Activated CD8-positive, alpha-beta T cell treated with anti-CD3 and anti-CD28 coated beads for 36 hours (primary cell): ENCODE measurements around the gene CLIC3. TPM values are rescaled to one million over a fixed set of nuclear protein-coding genes. Genes with fewer than 3 reads are reported as not detected.

ENCODE experiments used
- ATAC-seq: fragments of 200-7000 bp; cut with Tn5 transposase; one replicate; pipeline ENCODE4 v1.10.0; 2021; ENCODE audit warnings: mild to moderate bottlenecking, moderate library complexity
- CTCF ChIA-PET: fragments of 350-600 bp; sonication (Branson Sonifier 250); formaldehyde crosslinking; loops from one replicate; lab custom pipeline; 2021; ENCODE audit warnings: antibody characterized with exemption; lab: Charles Lee
- POLR2A ChIA-PET: fragments of 350-600 bp; sonication (Branson Sonifier 250); formaldehyde crosslinking; loops from one replicate; lab custom pipeline; 2021; ENCODE audit warnings: antibody characterized with exemption; lab: Charles Lee
- DNase-seq: peaks from one replicate; pipeline ENCODE4 v3.0.0-alpha.2; 2020
- H3K27ac Mint-ChIP-seq: one replicate; pipeline ENCODE4 v1.8.0; 2021; ENCODE audit warnings: mild to moderate bottlenecking, mixed read lengths
- H3K27me3 Mint-ChIP-seq: one replicate; pipeline ENCODE4 v1.8.0; 2021; ENCODE audit warnings: mixed read lengths
- H3K36me3 Mint-ChIP-seq: one replicate; pipeline ENCODE4 v1.8.0; 2021; ENCODE audit warnings: low read depth, mixed read lengths
- H3K4me1 Mint-ChIP-seq: one replicate; pipeline ENCODE4 v1.8.0; 2021; ENCODE audit warnings: low read depth, mixed read lengths
- H3K4me3 Mint-ChIP-seq: one replicate; pipeline ENCODE4 v1.8.0; 2021; ENCODE audit warnings: mild to moderate bottlenecking, moderate library complexity, mixed read lengths
- H3K9me3 Mint-ChIP-seq: one replicate; pipeline ENCODE4 v1.8.0; 2021; ENCODE audit warnings: mixed read lengths
- intact Hi-C: fragments of 100-400 bp; cut with micrococcal nuclease; formaldehyde crosslinking; loops from one replicate; pipeline ENCODE4 v1.10.0; 2022
- total RNA-seq, 2 experiments: library from RNA; stranded (reverse); gene quantifications; one replicate each; pipeline ENCODE4 v1.2.3, GENCODE V29; 2021
- TF ChIP-seq, protein P1 (sequence below): fragments of 200-600 bp; IDR thresholded peaks from one replicate; pipeline ENCODE4 v1.8.0; 2022; ENCODE audit warnings: antibody characterized with exemption, mild to moderate bottlenecking

CLIC3 gene
- total RNA-seq, 2 experiments from 2014 or later, result not detected

DNA sequence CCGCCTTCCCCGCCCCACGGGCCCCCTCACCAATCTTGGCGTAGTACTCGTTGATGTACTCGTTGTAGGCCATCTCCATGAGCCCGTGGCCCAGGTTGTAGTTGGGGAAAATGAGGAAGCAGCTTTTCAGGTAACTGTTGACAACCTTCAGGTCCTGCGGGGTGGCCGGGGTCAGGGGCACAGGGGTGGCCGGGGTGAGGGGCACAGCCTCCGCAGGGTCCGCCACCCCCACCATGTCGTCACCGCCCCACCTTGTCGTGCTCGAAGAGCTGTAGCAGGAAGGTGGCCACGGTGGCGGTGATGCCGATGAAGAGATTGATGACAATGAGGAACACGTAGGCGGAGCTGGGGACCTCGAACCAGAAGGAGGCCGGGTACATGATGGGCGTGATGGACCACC, 14.8 kb upstream of the CLIC3 start:
- Mint-ChIP-seq H3K27ac (no peak overlapping the region), H3K4me1 (peaks cover 5% of the 10 kb centered on the region), H3K9me3 (no peaks in the 10 kb centered on the region), H3K36me3 (no peaks in the 10 kb centered on the region), H3K27me3 (no peaks in the 10 kb centered on the region), H3K4me3 (no peak overlapping the region)
- TF ChIP-seq, protein P1, sequence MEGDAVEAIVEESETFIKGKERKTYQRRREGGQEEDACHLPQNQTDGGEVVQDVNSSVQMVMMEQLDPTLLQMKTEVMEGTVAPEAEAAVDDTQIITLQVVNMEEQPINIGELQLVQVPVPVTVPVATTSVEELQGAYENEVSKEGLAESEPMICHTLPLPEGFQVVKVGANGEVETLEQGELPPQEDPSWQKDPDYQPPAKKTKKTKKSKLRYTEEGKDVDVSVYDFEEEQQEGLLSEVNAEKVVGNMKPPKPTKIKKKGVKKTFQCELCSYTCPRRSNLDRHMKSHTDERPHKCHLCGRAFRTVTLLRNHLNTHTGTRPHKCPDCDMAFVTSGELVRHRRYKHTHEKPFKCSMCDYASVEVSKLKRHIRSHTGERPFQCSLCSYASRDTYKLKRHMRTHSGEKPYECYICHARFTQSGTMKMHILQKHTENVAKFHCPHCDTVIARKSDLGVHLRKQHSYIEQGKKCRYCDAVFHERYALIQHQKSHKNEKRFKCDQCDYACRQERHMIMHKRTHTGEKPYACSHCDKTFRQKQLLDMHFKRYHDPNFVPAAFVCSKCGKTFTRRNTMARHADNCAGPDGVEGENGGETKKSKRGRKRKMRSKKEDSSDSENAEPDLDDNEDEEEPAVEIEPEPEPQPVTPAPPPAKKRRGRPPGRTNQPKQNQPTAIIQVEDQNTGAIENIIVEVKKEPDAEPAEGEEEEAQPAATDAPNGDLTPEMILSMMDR, result no peak
- no peak for ATAC-seq
- POLR2A ChIA-PET, result no interaction called here
- DNase-seq, result no peak
- CTCF ChIA-PET, result interaction anchor here (2.5 kb wide), 1 partner anchor 18 kb away, joined by 8 read pairs; no protein-coding TSS in a partner anchor
- intact Hi-C loops, result no loop called here

GRCh38 chr9:137009938-137010732, 13.8 kb upstream of the CLIC3 start:
- Mint-ChIP-seq H3K9me3 (no peaks in the 10 kb centered on the region), H3K4me3 (no peak overlapping the region), H3K4me1 (peaks cover 13% of the 10 kb centered on the region), H3K27ac (no peak overlapping the region), H3K36me3 (no peaks in the 10 kb centered on the region), H3K27me3 (no peaks in the 10 kb centered on the region)
- CTCF ChIA-PET, result interaction anchor here (2.5 kb wide), 1 partner anchor 19 kb away, joined by 8 read pairs; no protein-coding TSS in a partner anchor
- TF ChIP-seq, protein P1, result no peak
- POLR2A ChIA-PET, result no interaction called here
- intact Hi-C loops, result no loop called here
- ATAC-seq, result no peak
- no peak for DNase-seq

- ATAC-seq, result no peak
- H3K4me3 Mint-ChIP-seq, result no peak overlapping the region
- peaks cover 13% of the 10 kb centered on the region for H3K4me1 Mint-ChIP-seq
- POLR2A ChIA-PET, result no interaction called here
- H3K27me3 Mint-ChIP-seq, result no peaks in the 10 kb centered on the region
- TF ChIP-seq, protein P1, result no peak
- no peaks in the 10 kb centered on the region for H3K9me3 Mint-ChIP-seq
- no peaks in the 10 kb centered on the region for H3K36me3 Mint-ChIP-seq
- no peak for DNase-seq
- intact Hi-C loops, result no loop called here
- no peak overlapping the region for H3K27ac Mint-ChIP-seq
- CTCF ChIA-PET, result no interaction called here
Measured at GRCh38 chr9:137009217-137009616, 12.8 kb upstream of the CLIC3 start.

- H3K9me3 Mint-ChIP-seq, result no peaks in the 10 kb centered on the region
- H3K27ac Mint-ChIP-seq, result no peak overlapping the region
- H3K4me3 Mint-ChIP-seq, result no peak overlapping the region
- ChIA-PET CTCF (no interaction called here), POLR2A (no interaction called here)
- no peaks in the 10 kb centered on the region for H3K36me3 Mint-ChIP-seq
- no peak for DNase-seq
- intact Hi-C loops, result no loop called here
- H3K27me3 Mint-ChIP-seq, result no peaks in the 10 kb centered on the region
- H3K4me1 Mint-ChIP-seq, result peaks cover 13% of the 10 kb centered on the region
- no peak for ATAC-seq
- TF ChIP-seq, protein P1, result no peak
Measured at GRCh38 chr9:137008312-137008711, 11.9 kb upstream of the CLIC3 start.

- TF ChIP-seq, protein P1, result no peak
- ChIA-PET CTCF (interaction anchor here (2.9 kb wide), 1 partner anchor 21 kb away, joined by 11 read pairs; no protein-coding TSS in a partner anchor), POLR2A (no interaction called here)
- intact Hi-C loops, result no loop called here
- Mint-ChIP-seq H3K27ac (no peak overlapping the region), H3K36me3 (no peaks in the 10 kb centered on the region), H3K9me3 (no peaks in the 10 kb centered on the region), H3K27me3 (no peaks in the 10 kb centered on the region), H3K4me1 (peaks cover 13% of the 10 kb centered on the region), H3K4me3 (no peak overlapping the region)
- no peak for DNase-seq
- no peak for ATAC-seq
Measured at GRCh38 chr9:137007816-137008270, 11.5 kb upstream of the CLIC3 start.
